ENCODE results near the gene APOBEC2. TPM values are rescaled to one million over a fixed set of nuclear protein-coding genes. Genes with fewer than 3 reads are reported as not detected.

Gene APOBEC2
- total RNA-seq, 1 donor from 2014 or later = not detected

DNA sequence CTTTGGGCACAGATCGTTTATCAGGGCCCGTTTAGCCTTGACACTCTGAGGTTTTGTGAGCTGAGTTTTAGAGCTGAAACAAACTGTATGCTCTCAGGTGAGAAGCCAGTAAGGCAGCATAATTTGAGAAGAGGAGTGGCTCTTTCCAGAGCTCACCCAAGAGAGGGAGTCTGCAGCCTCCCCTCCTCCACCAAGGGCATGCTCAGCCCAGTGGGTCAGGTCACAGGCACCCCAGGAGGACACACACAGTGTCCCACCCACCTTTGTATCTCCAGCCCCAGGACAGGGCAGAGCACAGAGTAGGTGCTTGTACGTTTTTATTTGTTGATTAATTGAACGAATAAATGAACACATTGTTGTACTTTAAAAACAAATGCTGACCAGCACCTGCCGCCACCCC is 7.3 kb upstream of the APOBEC2 start:
- H3K36me3 ChIP-seq (ENCODE audit: control insufficient read depth, insufficient read depth, low read length) = no peaks in the 10 kb centered on the region
- no peaks in the 10 kb centered on the region for H3K27me3 ChIP-seq (ENCODE audit: control insufficient read depth, insufficient read depth, low read length)
- no peak for FAIRE-seq

DNA sequence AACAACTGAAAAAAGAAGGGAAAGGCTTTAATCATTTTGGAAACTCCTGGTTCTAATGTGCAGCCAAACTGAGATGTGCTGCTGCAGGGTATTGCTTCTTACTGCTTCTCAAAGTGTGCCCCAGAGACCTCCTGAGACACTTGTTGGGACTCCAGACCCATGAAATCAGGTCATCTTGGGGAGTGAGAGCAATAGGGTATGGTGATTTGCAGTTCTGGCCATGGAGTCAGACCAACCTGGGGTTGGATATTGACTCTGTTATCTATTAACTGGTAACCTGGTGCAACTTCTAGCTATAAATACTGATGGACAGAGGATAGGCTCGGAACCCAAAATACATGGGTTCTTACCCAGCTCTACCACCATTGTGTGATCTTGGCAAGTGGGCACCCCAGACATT is 6.9 kb upstream of the APOBEC2 start:
- H3K4me3 ChIP-seq (ENCODE audit: low read depth, low read length) = no peak overlapping the region
- FAIRE-seq = no peak
- H3K36me3 ChIP-seq (ENCODE audit: control insufficient read depth, insufficient read depth, low read length) = no peaks in the 10 kb centered on the region
- TF ChIP-seq, protein P1, sequence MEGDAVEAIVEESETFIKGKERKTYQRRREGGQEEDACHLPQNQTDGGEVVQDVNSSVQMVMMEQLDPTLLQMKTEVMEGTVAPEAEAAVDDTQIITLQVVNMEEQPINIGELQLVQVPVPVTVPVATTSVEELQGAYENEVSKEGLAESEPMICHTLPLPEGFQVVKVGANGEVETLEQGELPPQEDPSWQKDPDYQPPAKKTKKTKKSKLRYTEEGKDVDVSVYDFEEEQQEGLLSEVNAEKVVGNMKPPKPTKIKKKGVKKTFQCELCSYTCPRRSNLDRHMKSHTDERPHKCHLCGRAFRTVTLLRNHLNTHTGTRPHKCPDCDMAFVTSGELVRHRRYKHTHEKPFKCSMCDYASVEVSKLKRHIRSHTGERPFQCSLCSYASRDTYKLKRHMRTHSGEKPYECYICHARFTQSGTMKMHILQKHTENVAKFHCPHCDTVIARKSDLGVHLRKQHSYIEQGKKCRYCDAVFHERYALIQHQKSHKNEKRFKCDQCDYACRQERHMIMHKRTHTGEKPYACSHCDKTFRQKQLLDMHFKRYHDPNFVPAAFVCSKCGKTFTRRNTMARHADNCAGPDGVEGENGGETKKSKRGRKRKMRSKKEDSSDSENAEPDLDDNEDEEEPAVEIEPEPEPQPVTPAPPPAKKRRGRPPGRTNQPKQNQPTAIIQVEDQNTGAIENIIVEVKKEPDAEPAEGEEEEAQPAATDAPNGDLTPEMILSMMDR (IDR thresholded peaks at IDR 0.05; ENCODE audit: insufficient read depth, low read length, severe bottlenecking) = no peak
- DNase-seq (ENCODE audit: low read depth) = no peak
- no peaks in the 10 kb centered on the region for H3K27me3 ChIP-seq (ENCODE audit: control insufficient read depth, insufficient read depth, low read length)

More for the DNA sequence above, 7.3 kb upstream of the APOBEC2 start:
- no peak overlapping the region for H3K4me3 ChIP-seq (ENCODE audit: low read depth, low read length)
- TF ChIP-seq, protein P1 (IDR thresholded peaks at IDR 0.05; ENCODE audit: insufficient read depth, low read length, severe bottlenecking) = no peak
- DNase-seq (ENCODE audit: low read depth) = no peak

DNA sequence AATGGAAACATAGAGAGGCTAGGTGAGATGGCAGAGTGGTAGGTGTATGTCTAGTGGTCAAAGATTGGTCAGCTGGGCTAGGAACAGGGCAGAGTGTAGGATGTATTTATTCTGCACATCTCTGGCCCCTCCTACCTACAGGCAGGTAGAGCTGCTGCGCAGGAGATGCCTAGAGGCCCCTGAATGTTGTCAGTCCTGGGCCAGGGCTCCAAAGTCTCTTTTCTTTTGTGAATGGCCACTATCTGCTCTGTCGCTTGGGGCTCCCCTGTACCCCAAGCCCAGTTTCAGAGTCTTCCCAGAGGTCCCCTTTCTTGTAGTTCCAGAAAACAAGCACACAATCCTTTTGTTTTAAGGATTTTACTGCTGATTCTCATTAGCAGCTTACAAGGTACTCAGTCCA is 5.7 kb upstream of the APOBEC2 start:
- no peaks in the 10 kb centered on the region for H3K36me3 ChIP-seq (ENCODE audit: control insufficient read depth, insufficient read depth, low read length)
- TF ChIP-seq, protein P1 (IDR thresholded peaks at IDR 0.05; ENCODE audit: insufficient read depth, low read length, severe bottlenecking) = no peak
- FAIRE-seq (no peak), DNase-seq (ENCODE audit: low read depth) (no peak)
- H3K27me3 ChIP-seq (ENCODE audit: control insufficient read depth, insufficient read depth, low read length) = no peaks in the 10 kb centered on the region
- H3K4me3 ChIP-seq (ENCODE audit: low read depth, low read length) = no peak overlapping the region

DNA sequence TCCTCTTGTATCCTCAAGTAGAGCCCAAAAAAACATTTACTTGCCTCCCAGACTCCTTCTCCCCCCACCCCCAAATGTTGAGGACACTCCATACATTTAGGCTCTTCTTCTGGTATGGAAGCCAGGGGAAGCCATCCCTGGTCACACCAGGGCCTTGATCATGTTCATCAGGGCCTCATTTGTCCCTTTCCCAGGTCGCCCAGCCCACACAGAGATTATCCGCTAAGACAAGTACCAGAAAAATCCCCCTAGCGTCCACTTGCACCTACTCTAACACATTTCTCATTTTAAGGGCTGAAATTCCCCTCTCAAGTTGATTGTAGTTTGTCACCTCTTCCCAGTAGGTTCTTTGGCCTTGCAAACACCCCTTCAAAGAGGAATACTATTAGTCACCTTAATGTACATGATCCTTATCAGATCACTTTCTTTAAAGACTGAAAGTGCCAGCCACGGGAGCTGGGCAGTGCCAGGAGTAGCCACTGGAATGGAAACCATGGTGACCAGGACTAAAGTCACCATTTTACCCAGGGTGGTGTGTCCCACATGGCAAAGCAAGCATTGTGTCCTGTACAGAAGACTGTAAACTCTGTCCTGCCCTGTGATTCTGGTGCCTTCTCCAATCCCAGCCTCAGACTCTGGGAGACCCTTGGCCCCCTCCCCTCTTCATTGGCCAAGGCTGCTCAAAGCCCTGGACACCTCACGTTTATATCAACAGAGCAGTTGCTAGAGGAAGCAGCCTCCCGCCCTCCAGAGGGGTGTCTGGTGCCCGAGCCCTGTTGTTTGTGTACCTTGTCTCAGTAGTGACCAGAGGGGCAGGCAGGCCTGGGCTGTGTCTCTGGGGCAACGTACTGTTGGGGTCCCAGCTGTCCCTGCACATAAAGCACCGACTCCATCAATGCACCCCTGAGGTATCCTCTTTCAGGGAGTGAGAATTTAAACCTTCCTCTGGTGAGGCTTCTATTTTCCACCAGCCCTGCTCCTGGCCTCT is 5.0 kb upstream of the APOBEC2 start:
- Histone ChIP-seq H3K4me3 (ENCODE audit: low read depth, low read length) (no peak overlapping the region), H3K27me3 (ENCODE audit: control insufficient read depth, insufficient read depth, low read length) (no peaks in the 10 kb centered on the region), H3K36me3 (ENCODE audit: control insufficient read depth, insufficient read depth, low read length) (no peaks in the 10 kb centered on the region)
- FAIRE-seq = no peak
- TF ChIP-seq, protein P1 (IDR thresholded peaks at IDR 0.05; ENCODE audit: insufficient read depth, low read length, severe bottlenecking) = no peak
- no peak for DNase-seq (ENCODE audit: low read depth)

DNA sequence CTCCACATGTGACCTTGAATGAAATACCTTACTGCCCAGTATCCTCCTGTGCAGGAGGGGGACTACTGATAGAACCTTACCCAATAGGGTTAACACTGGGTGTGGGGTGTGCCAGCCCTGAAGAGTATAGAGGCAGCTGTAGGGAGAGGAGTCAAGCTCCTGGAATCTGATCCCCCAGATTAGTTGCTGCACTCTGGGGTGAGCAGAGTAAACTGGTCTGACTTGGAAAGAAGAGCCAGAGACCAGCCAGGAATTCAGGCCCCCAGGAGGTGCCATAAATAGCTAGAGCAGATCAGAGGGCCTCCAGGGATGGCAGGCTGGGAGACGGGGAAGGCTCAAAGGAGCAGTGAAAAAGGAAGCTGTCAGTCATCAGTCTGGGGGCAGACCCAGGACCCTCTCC is 3.5 kb upstream of the APOBEC2 start:
- no peak for FAIRE-seq
- no peak for DNase-seq (ENCODE audit: low read depth)
- no peak overlapping the region for H3K4me3 ChIP-seq (ENCODE audit: low read depth, low read length)
- no peaks in the 10 kb centered on the region for H3K36me3 ChIP-seq (ENCODE audit: control insufficient read depth, insufficient read depth, low read length)
- H3K27me3 ChIP-seq (ENCODE audit: control insufficient read depth, insufficient read depth, low read length) = no peaks in the 10 kb centered on the region
- TF ChIP-seq, protein P1 (IDR thresholded peaks at IDR 0.05; ENCODE audit: insufficient read depth, low read length, severe bottlenecking) = no peak
